Measurements from ENCODE around the gene RPA1. TPM values are rescaled to one million over a fixed set of nuclear protein-coding genes. Genes with fewer than 3 reads are reported as not detected.
A peak's percentile ranks its signal among the peaks of the same experiment; 100 is the strongest.

Gene RPA1
- polyA plus RNA-seq, 3 donors: 18.5 to 27.4 (median 23.8) TPM

GRCh38 chr17:1947229-1947742, 117.5 kb downstream of the RPA1 start:
- DNase-seq: no peak
- WGBS (ENCODE audit: insufficient coverage): 91% methylated on average over 22 of the region's 22 CpGs

GRCh38 chr17:1947743-1948516, 118.1 kb downstream of the RPA1 start:
- no peaks in the 10 kb centered on the region for H3K4me1 ChIP-seq (ENCODE audit: control insufficient read depth in 1 of 2, insufficient read depth in 2 of 2, low read length in 2 of 2)
- no peak for DNase-seq
- H3K9ac ChIP-seq (ENCODE audit: insufficient read depth, low read length, poor library complexity, severe bottlenecking): no peak overlapping the region
- intact Hi-C loops (cut with micrococcal nuclease): no loop called here
- no peak overlapping the region for H3K4me3 Mint-ChIP-seq
- no peaks in the 10 kb centered on the region for H3K27me3 ChIP-seq (ENCODE audit: control insufficient read depth in 2 of 2, insufficient read depth in 2 of 2, low read length in 2 of 2)
- H3K36me3 ChIP-seq (replicated peaks in 1 of 2; ENCODE audit: control insufficient read depth in 1 of 2, insufficient read depth in 2 of 2, low read length in 2 of 2): no peaks in the 10 kb centered on the region
- H3K4me3 ChIP-seq (replicated peaks in 1 of 3; ENCODE audit: low read depth in 2 of 3, low read length in 3 of 3): no peak overlapping the region
- H3K36me3 Mint-ChIP-seq: no peaks in the 10 kb centered on the region
- no peaks in the 10 kb centered on the region for H4K20me1 ChIP-seq (ENCODE audit: insufficient read depth, low read length)
- peak overlapping the region in 2 of 7 donors; percentile 15 to 17 for H3K27ac Mint-ChIP-seq
- H3K9me3 Mint-ChIP-seq: no peaks in the 10 kb centered on the region
- H3K27me3 Mint-ChIP-seq (ENCODE audit: low read depth in 3 of 3): peaks cover 0 to 7% (median 0%) of the 10 kb centered on the region in 3 donors
- 96% methylated on average over 20 of the region's 22 CpGs for WGBS (ENCODE audit: insufficient coverage)
- no peak for TF ChIP-seq CTCF (IDR thresholded peaks at IDR 0.05)
- no peaks in the 10 kb centered on the region for H3K9me3 ChIP-seq (replicated peaks in 1 of 2; ENCODE audit: control insufficient read depth in 1 of 2, insufficient read depth in 1 of 2, low read length in 2 of 2)
- H3K4me2 ChIP-seq (replicated peaks; ENCODE audit: extremely low read depth, low read length, poor library complexity, severe bottlenecking): no peak overlapping the region
- H3K4me1 Mint-ChIP-seq: no peaks in the 10 kb centered on the region
- H3K79me2 ChIP-seq (ENCODE audit: insufficient read depth, low read length): no peaks in the 10 kb centered on the region
- H3K27ac ChIP-seq (ENCODE audit: low read depth in 1 of 2, low read length in 2 of 2): no peak overlapping the region
- H2AFZ ChIP-seq (ENCODE audit: insufficient read depth, low read depth, low read length, poor library complexity, severe bottlenecking): no peak overlapping the region

More at GRCh38 chr17:1947229-1947742, 117.5 kb downstream of the RPA1 start:
- Histone ChIP-seq H3K4me1 (ENCODE audit: control insufficient read depth in 1 of 2, insufficient read depth in 2 of 2, low read length in 2 of 2) (no peaks in the 10 kb centered on the region), H3K9ac (ENCODE audit: insufficient read depth, low read length, poor library complexity, severe bottlenecking) (no peak overlapping the region), H3K79me2 (ENCODE audit: insufficient read depth, low read length) (no peaks in the 10 kb centered on the region), H3K9me3 (replicated peaks in 1 of 2; ENCODE audit: control insufficient read depth in 1 of 2, insufficient read depth in 1 of 2, low read length in 2 of 2) (no peaks in the 10 kb centered on the region), H4K20me1 (ENCODE audit: insufficient read depth, low read length) (no peaks in the 10 kb centered on the region), H2AFZ (ENCODE audit: insufficient read depth, low read depth, low read length, poor library complexity, severe bottlenecking) (no peak overlapping the region), H3K4me2 (replicated peaks; ENCODE audit: extremely low read depth, low read length, poor library complexity, severe bottlenecking) (no peak overlapping the region), H3K27me3 (ENCODE audit: control insufficient read depth in 2 of 2, insufficient read depth in 2 of 2, low read length in 2 of 2) (no peaks in the 10 kb centered on the region), H3K36me3 (replicated peaks in 1 of 2; ENCODE audit: control insufficient read depth in 1 of 2, insufficient read depth in 2 of 2, low read length in 2 of 2) (no peaks in the 10 kb centered on the region), H3K4me3 (replicated peaks in 1 of 3; ENCODE audit: low read depth in 2 of 3, low read length in 3 of 3) (no peak overlapping the region), H3K27ac (ENCODE audit: low read depth in 1 of 2, low read length in 2 of 2) (no peak overlapping the region)
- peaks cover 0 to 2% (median 0%) of the 10 kb centered on the region in 3 donors for H3K27me3 Mint-ChIP-seq (ENCODE audit: low read depth in 3 of 3)
- H3K36me3 Mint-ChIP-seq: no peaks in the 10 kb centered on the region
- H3K4me1 Mint-ChIP-seq: no peaks in the 10 kb centered on the region
- H3K27ac Mint-ChIP-seq: peak overlapping the region in 1 of 7 donors; percentile 15
- H3K9me3 Mint-ChIP-seq: no peaks in the 10 kb centered on the region
- intact Hi-C loops (cut with micrococcal nuclease): no loop called here
- no peak for TF ChIP-seq CTCF (IDR thresholded peaks at IDR 0.05)
- H3K4me3 Mint-ChIP-seq: no peak overlapping the region

Data from CD14-positive monocyte (primary cell).